HG03103 (cell line): ENCODE data around the gene LRTM2.

Experiments used
- ATAC-seq: cut with Tn5 transposase; IDR thresholded peaks from one replicate; pipeline ENCODE4 v1.9.1; 2021; ENCODE audit warnings: low read depth; ENCODE audit not compliant: unreplicated experiment

The LRTM2 gene

DNA sequence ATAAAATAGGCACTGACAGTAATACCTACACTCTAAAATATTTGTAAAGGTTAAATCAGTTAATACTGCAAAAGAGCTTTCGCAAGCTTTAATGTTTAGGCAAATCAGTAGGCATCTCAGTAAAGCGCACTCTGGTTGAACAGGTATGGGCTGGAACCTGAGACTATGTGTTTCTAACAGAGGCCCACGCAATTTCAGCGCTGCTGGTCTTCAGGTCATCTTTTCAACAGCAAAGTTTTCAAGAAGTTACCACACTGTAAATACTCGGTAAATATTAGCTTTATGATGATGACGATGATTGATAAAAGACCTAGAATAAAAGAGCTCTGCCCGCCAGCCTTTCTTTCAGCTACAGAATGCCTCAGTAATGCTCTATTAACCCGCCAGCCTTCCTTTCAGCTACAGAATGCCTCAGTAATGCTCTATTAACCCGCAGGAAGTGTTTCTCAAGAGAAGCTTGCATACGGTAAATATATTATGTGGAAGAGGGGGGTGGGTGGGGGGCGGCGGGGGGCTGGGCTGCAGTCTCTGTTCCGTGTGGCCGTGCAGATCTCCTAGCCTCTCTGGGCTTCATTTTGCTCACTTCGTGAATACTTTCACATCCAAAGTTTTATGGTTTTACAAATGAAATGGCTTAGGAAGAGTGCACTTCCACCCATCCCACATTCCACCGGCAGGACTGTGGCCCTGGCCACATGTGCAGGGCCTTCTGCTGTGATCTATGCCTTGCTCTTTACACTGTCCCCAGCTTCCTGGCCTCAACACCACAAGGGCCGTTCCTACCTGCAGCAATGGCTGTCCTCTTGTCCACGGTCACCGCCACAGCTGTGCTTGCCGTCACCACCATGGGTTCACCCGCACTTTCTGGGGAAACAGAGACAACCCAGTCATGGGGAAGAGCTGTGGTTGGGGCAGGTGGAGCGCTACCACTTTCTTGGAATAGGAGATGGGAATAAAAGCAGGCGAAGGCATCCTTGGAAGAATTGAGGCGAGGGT is 19.9 kb downstream of the LRTM2 start:
- no peak for ATAC-seq

DNA sequence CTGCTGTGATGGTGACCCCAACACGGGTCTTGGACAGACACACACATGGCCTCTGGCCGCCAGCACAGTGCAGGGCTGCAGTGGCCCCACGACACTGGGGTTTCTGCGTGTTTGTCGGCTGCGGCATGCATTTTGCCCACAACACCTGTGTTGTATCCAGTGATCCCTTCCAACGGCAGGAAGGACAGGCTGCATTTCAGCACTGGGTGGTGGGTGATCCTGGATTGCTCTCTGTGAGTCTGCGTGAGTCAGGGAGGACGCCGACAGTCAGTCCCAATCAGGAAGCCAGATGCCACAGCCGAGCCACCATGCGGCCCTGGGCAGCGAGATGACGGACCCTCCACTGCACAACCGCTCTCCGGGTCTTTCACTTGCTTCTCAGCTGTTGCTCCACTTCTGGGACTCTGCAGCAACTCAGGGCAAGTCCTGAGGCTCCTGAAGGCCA is 20.6 kb downstream of the LRTM2 start:
- no peak for ATAC-seq

DNA sequence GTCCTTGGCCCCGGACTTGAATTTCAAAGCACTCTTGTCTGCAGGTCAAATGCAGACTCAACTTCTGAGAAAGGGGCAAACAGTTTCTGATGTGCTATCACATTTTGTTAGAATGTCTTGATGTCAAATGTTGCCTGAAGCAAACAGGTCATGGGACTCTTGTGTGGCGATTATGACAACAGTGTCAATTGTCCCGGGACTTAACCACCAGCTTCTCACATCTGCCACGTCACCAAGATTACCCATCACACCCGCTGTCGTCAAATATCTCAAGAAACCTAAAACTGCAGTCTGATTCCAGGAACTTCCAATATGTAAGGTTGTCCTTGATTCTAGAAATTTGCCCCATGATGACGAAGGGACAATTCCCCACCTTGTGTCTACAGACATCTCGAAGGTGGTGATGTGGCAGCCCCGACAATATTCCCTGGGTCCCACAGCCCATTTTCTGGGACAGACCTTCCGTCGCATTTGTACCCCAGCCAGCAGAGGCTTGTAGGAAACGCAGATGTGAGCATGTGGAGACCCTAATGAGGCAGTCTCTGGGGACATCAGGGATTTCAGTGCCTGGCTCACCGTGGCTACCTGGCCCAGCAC is 21.3 kb downstream of the LRTM2 start:
- no peak for ATAC-seq

DNA sequence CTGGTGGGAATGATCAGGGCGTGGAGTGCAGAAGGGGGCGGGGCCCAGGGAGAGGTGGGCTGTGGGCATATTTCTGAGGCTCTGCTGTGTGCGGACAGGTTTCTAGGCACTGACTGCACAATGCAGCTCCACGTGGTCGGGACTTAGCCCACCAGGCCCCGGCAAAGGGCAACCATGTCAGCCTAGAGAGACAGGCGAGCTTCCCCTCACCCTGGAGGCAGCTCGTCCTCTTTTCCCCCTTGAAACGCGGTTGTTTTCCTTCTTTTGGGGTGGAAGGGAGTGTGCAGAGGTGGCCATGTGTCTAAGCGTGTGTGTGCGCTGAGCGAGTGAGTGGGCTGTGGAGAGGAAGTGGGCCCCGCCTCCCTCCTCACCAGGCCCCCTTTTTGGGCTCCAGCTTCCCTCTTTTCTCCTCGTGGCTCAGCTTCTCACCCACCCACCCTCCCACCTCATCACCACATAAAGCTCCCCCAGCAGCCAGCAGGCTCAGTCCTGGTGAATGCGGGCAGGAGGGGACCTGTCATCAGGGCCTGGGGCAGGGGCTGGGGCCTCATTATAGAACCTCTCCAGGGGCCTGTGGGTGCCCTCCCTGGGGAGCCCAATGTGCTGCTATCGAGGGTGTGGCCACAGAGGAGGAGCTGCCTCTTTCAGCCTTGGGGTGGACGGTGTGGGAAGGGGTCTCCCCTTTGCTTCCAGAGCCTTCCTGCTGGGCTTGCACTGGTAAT is 22.0 kb downstream of the LRTM2 start:
- no peak for ATAC-seq

DNA sequence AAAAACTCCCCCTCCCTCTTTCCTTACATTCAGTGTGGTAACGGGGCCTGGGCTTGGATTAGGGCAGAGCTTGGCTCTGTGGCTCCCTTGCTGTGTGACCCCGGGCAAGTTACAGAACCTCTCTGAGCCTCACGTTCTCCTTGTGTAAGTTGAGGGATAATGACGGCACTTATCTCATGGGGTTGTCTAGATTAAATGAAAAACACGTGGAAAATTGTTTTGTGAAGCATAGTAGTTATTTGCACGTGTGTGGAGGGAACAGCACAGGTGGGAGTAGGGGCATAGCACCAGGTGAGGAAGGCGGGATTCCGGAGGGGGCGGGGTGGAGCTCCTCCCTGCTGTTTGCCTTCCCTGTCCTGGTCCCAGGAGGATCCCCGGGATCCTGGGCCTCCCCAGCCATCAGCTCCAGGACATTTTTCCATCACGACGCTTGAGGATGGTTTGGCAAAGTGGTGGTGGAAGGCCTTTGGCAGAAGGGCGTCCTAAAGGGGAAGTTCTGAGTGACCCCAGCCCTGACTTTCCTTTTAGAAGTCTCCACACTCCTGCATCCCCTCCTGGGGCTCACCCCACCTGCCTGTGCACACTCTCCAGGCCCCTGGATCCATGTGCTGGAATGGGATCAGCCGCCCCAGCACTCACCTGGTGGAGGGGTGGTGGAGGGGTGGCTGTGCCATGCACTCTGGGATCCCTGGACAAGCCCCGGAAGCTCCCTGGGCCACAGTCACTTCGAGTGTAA is 22.7 kb downstream of the LRTM2 start:
- no peak for ATAC-seq

DNA sequence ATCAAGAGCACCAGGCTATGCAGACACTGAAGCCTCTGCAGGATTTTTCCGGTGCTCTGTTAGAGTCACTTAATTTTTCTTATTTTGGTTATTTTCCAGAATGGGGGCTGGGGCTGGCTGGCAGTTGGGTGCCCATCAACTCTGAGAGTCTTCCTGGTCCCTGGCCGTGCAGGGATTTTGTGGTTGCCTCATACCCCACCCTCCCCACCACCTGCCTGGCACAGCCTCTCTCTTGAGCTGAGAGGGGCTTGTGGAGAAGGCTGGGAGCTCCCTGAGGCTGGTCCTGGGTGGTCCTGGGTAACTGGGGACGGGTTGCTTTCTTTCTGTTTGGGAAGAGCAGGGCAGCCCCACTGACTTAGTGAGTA is 23.3 kb downstream of the LRTM2 start:
- ATAC-seq = no peak

DNA sequence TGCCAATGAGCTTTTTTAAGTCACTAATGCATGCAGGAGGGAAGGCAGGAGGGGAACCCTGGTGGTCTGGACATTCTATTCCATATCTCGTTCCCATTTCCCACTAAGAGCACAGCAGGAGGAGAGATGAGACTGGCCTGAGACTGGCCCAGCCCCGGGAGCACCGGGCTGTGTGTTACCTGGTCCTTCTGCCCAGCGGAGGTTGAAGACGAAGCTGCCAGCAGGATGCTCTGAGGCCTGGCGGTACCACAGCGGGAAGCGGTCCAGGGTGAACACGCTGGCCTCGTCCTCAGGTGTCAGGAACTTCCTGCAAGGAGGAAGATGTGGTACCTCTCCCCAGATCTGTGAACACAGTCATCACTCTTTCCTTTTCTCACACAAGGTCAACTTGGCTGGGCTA is 23.9 kb downstream of the LRTM2 start:
- no peak for ATAC-seq

DNA sequence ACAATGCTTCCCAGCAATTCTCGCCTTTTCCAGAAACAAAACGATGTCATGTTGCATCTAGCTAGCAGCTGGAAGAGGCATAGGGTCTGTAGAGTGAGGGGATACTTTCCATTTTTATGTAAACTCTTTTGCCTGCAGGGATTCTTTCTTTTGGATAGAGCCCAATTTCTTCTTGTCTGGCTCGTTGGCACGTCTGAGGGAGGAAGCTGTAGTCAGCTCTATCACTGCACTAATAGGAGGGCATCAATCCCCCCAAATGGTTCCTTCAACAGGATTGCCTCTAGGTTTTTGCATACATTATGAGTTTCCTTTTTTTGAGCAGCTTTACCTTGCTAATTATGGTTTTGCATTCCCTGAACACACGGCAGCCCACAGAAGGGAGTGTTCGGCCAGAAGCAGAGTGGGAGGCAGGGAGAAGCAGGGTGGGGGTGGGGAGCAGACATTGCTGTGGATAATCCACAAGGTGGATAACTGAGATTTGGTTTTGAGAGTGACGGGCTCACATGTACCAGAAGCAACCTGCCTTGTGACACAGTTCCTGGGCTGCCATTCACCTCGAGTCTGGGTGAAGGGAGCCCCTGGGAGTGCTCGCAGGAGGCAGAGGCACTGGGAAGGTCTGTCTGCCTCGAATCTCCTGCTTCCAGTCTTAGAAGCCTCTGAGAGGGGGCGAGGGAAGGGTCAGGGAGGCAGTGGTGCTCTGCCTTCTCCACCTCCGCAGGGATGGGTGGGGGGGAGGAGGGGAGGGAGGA is 24.5 kb downstream of the LRTM2 start:
- no peak for ATAC-seq

DNA sequence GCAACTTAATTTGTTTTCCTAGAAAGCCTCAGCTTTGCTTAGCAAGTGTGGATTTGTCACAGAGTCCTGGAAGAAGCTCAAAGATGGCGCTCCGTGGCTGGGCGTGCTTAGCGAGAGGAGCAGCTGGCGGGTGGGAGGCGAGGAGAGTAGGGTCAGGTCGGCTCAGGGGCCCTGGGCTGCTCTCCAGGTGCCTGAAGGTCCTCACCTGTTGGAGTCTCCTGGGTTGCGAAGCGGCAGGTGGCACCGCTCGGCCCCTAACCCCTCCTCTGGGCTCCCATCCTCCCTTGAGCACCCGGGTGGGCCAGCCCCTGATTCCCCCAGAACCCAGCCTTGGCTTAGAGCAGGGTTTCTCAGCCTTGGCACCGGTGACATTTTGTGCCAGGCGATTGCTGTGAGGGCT is 25.1 kb downstream of the LRTM2 start:
- ATAC-seq = no peak

DNA sequence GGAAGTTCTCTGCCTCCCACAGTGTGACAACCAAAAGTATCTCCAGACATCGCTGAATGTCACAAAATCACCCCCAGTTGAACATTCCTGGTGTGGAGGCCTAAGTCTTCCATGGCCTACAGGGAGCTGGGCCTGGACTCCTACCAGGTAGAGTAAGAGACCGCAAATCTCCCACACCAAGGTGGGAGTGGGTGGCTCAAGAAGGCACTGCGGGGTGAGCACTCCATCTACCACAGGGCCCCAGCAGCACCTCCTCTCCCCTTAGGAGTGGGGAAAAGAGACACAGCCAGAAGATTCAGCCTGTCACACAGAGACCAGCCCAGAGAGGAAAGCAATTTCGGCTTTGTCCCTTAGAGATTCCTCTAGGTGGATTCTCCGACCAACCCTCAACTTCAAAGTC is 25.5 kb downstream of the LRTM2 start:
- no peak for ATAC-seq

DNA sequence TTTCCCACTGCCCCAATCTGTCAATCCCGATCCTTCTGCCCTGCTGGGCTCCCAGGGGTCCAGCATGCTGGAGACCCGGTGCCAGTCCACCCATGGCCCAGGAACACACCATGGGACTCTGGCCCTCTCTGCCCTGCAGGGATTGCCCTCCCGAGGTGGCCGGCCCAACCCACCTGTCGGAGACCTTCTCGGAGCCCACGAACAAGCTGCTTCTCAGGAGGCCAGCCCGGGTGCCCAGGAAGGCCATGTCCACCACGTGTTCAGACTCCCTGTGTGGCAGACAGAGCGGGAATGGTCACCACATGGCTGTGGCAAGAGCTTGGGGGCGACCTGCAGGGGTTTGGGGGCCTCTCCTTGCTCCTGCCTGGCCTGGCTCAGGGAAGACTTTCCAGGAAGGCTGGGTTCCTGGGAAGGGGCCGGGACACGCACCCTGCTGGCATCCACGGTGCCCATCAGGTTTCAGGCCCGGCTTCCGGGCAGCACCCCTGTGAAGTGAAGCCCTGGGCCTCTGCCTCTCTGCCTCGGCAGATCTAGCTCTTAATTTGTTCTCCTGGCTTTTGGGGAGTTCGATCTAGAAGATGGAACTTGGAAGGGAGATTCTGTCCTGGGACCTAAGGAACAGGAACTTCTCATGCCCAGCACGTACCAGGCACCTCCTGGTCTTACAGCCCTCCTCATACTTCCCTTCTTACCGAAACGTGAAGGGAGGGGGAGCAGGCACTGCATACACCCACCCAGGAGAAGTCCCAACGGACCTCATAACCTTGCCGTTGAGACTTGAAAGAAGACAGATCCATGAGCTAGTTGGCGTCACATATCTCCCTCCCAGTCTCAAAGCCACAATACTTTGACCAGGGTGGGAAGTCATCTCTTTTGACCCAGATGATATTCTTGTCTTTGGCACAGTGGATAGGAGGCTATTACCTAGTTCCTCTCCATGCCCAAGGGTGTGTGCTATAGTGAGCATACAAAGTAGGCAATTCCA is 26.3 kb downstream of the LRTM2 start:
- ATAC-seq = no peak

DNA sequence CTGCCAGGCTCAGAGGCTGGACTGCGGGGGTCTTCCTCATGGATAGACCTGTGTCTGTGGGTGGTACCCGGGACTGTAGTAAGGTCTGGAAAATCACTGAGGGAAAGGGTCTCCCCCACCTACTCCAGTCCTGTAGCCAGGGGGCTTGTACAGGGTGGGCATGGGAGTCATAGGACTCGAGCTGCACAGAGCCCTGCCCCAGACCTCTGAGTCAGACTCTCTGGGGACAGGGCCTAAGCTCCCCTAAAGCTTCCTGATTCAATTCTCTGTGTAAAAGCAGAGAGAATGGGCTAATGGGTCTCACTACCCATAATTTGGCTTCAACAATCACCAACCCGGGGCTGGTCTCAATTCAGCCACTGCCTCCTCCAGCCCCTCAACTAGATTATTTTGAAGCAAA is 27.0 kb downstream of the LRTM2 start:
- ATAC-seq = no peak

DNA sequence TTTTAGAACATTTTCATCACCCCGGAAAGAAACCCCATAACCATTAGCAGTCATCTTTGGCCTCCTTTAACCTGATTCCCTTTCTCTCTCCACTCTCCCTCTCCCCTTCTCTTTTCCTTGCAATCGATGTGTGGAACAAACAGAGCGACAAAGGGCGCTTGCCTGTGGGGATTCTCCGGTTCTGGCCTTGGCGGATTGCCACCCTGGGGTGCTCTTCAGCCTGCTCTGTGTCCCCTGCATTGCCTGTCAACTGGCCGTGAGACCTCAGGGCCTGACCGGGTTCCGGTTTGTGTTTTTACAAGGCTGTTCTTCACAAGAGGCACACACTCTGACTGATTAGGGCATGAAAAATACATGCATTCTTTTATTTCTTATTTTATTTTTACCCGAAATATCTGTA is 27.8 kb downstream of the LRTM2 start:
- no peak for ATAC-seq

DNA sequence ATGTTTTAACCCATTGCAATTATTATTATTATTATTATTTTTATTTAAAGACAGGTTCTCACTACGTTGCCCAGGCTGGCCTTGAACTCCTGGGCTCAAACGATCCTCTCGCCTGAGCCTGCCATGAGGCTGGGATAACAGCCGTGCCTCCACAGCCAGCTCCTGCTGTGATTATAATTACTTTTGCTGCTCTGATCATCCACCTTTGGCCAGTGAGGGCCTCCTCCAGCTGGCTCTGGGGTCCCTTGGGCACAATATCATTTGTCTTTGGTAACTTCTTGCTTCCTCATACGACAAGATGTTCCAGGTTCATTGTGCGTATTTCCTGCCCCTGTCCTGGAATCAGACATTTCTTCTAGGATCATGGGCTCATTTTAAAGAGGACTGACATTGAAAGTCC is 28.4 kb downstream of the LRTM2 start:
- no peak for ATAC-seq

DNA sequence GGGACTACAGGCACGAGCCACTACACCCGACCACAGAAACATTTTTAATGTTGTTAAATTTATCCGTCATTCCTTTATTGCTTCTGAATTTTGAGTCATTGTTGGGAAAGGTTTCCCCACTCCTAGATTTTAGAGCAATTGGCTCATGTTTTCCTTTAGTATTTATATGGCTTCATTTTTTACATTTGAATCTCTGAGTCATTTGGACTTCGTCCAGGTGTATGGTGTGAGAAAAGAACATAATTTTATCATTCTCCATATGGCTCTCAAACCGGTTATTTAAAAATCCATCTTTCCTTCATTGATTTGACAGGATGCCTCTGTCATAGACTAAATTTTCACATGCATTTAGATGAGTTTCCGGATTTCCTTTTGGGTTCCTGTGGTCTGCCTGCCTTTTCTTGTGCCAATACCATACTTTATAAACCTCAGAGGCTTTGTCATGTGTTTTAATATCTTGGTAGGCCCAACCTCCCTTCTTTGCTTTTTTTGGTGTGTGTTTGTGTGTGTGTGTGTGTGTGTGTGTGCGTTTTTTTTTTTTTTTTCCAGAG is 30.9 kb downstream of the LRTM2 start:
- no peak for ATAC-seq

DNA sequence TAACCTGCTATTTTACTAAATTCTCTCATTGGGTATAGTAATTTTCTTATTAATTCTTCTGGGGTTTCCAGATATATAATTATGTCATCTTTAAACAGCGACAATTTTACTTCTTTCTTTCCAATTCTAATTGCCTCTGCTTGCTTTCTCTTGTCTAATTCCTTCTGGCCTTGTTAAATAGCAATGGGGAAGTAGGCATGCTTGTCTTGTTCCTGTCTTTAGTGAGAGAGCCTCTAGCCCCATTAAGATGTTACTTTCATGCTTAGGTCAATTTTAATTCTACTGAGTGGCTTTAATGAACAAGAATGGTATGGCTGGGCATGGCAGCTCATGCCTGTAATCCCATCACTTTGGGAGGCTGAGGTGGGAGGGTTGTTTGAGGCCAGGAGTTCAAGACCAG is 31.7 kb downstream of the LRTM2 start:
- ATAC-seq = no peak

DNA sequence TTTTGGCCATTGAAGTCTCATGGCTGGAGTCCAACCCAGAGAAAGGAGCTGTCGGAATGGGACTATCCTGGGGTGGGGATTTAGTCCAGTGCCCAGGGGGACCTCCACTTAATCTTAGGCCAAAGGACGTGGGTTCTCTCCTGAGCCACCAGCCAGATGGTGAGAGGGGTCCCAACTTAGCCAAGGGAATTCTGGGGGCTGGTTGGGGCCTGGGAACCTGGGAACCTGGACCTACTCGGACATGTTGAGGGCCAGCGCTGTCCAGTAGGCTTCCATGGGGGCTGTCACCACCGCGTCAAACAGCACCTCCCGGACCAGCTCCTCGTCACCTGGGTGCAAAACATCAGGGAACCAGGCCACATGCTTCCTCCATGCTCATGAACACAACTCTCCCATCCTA is 33.4 kb downstream of the LRTM2 start:
- ATAC-seq = no peak

DNA sequence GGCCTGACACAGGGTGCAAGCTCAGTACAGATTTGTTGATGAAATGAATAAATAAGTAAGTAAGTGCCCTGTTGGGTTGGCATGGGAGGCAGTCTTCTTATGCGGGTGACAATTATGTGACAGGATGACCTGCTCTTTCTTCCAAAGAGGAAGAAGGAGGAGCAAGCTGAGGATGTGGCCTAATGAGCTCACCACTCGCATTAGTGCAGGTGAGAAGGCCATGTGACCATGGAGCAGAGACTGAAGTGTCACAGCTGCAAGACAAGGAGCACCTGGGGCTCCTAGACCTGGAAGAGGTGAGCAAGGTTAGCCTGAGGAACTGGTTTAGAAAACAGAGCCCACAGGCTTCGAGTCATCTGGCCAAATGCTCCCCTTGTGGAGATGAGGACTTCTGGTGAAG is 34.9 kb downstream of the LRTM2 start:
- ATAC-seq = no peak

DNA sequence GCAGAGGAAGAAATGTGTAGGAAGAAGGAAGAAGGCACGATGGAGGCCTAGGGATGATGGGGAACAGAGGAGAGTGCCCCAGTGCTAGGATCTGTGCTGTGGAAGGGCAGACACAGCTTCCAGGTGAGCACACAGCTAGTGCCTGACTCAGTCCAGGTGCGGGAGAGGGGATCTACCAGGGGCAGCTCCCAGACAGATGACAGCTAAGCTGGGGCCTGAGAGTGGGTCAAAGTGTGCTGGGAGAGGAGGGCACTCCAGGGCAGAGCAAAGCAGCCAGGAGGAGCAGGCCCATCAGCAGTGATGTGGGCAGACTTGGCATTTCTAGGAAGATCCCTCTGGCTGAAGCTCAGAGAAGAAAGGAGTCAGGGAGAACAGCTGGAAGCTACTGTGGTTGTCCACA is 36.7 kb downstream of the LRTM2 start:
- ATAC-seq = no peak
